ENCODE measurements around the gene HADH. TPM values are rescaled to one million over a fixed set of nuclear protein-coding genes. Genes with fewer than 3 reads are reported as not detected.

HADH gene
- total RNA-seq, 1 donor from 2014 or later, result 22.8 TPM

GRCh38 chr4:107977482-107977881 lies 12.2 kb upstream of the HADH start:
- Mint-ChIP-seq H3K36me3 (ENCODE audit: low read depth) (no peaks in the 10 kb centered on the region), H3K4me1 (no peaks in the 10 kb centered on the region), H3K27ac (no peak overlapping the region), H3K4me3 (no peak overlapping the region), H3K27me3 (no peaks in the 10 kb centered on the region), H3K9me3 (peaks cover 9% of the 10 kb centered on the region)
- intact Hi-C loops (cut with micrococcal nuclease), result no loop called here
- CTCF ChIA-PET, result no interaction called here
- DNase-seq (no peak), ATAC-seq (ENCODE audit: low read depth) (no peak)
- no peak for TF ChIP-seq CTCF (IDR thresholded peaks at IDR 0.05)
- POLR2A ChIA-PET, result no interaction called here

GRCh38 chr4:107977966-107978705 lies 11.6 kb upstream of the HADH start:
- DNase-seq (no peak), ATAC-seq (ENCODE audit: low read depth) (no peak)
- no peaks in the 10 kb centered on the region for H3K36me3 Mint-ChIP-seq (ENCODE audit: low read depth)
- TF ChIP-seq CTCF (IDR thresholded peaks at IDR 0.05), result no peak
- H3K27me3 Mint-ChIP-seq, result no peaks in the 10 kb centered on the region
- H3K9me3 Mint-ChIP-seq, result peaks cover 9% of the 10 kb centered on the region
- CTCF ChIA-PET, result no interaction called here
- intact Hi-C loops (cut with micrococcal nuclease), result no loop called here
- POLR2A ChIA-PET, result no interaction called here
- no peak overlapping the region for H3K27ac Mint-ChIP-seq
- H3K4me3 Mint-ChIP-seq, result no peak overlapping the region
- H3K4me1 Mint-ChIP-seq, result no peaks in the 10 kb centered on the region

- Mint-ChIP-seq H3K36me3 (ENCODE audit: low read depth) (no peaks in the 10 kb centered on the region), H3K4me1 (no peaks in the 10 kb centered on the region), H3K27me3 (no peaks in the 10 kb centered on the region), H3K27ac (no peak overlapping the region), H3K9me3 (peaks cover 9% of the 10 kb centered on the region), H3K4me3 (no peak overlapping the region)
- ChIA-PET CTCF (no interaction called here), POLR2A (no interaction called here)
- DNase-seq (no peak), ATAC-seq (ENCODE audit: low read depth) (no peak)
- TF ChIP-seq CTCF (IDR thresholded peaks at IDR 0.05), result no peak
- intact Hi-C loops (cut with micrococcal nuclease), result no loop called here
Measured at GRCh38 chr4:107978716-107979451, 10.8 kb upstream of the HADH start.

GRCh38 chr4:107987916-107988762 lies 1.6 kb upstream of the HADH start:
- Mint-ChIP-seq H3K4me1 (peaks cover 32% of the 10 kb centered on the region), H3K27ac (no peak overlapping the region), H3K27me3 (no peaks in the 10 kb centered on the region), H3K4me3 (no peak overlapping the region), H3K36me3 (ENCODE audit: low read depth) (peaks cover 2% of the 10 kb centered on the region), H3K9me3 (no peaks in the 10 kb centered on the region)
- no peak for DNase-seq
- no peak for ATAC-seq (ENCODE audit: low read depth)
- intact Hi-C loops (cut with micrococcal nuclease), result loop anchor here (2.0 to 10.0 kb wide), 4 partner anchors 36 to 1671 kb away; partner anchors contain the start of genes AIMP1, MCUB and TBCK
- no peak for TF ChIP-seq CTCF (IDR thresholded peaks at IDR 0.05)
- ChIA-PET POLR2A (interaction anchor here (3.1 kb wide), 1 partner anchor 57 kb away, joined by 13 read pairs; the partner anchor contains the start of gene CYP2U1), CTCF (no interaction called here)

GRCh38 chr4:107988763-107989035 lies 990 bp upstream of the HADH start:
- Mint-ChIP-seq H3K36me3 (ENCODE audit: low read depth) (peaks cover 2% of the 10 kb centered on the region), H3K4me3 (no peak overlapping the region), H3K27me3 (no peaks in the 10 kb centered on the region), H3K4me1 (peaks cover 36% of the 10 kb centered on the region), H3K27ac (no peak overlapping the region), H3K9me3 (no peaks in the 10 kb centered on the region)
- DNase-seq, result no peak
- CTCF ChIA-PET, result no interaction called here
- no peak for TF ChIP-seq CTCF (IDR thresholded peaks at IDR 0.05)
- no peak for ATAC-seq (ENCODE audit: low read depth)
- intact Hi-C loops (cut with micrococcal nuclease), result loop anchor here (1.0 to 10.0 kb wide), 11 partner anchors 36 to 1827 kb away; partner anchors contain the start of genes AIMP1, CYP2U1, GAR1 and MCUB
- POLR2A ChIA-PET, result interaction anchor here (3.1 kb wide), 1 partner anchor 57 kb away, joined by 13 read pairs; the partner anchor contains the start of gene CYP2U1

Measured in activated B cell treated with CpG ODN at 0.5 μM for 24 hours (primary cell).